Activated T-helper 2 cell treated with anti-CD3 and anti-CD28 coated beads, Interferon-gamma antibody, Interleukin-2, Interleukin-4, amounts not matched to agents 10 μg/mL and 5 μg/mL and 100 μg/mL, durations not matched to agents 14 hours and 24 hours and 36 hours (primary cell): ENCODE results near the gene NTSR1. TPM values are rescaled to one million over a fixed set of nuclear protein-coding genes. Genes with fewer than 3 reads are reported as not detected.

ENCODE experiments used
- total RNA-seq: library from RNA; stranded (reverse); gene quantifications from 2 replicates; pipeline ENCODE4 v1.2.3, GENCODE V29; 2022

Gene NTSR1
- total RNA-seq, 1 donor from 2014 or later: not detected

Other genes starting within 250 kb of the NTSR1 start
- not detected in 2 replicates for gene GATA5, start 232.8 kb upstream of the NTSR1 start, total RNA-seq
- gene SLCO4A1, start 66.3 kb upstream of the NTSR1 start, total RNA-seq: 59.2 and 61.1 TPM in 2 replicates
- 17.9 and 18.2 TPM in 2 replicates for gene MRGBP, start 87.6 kb downstream of the NTSR1 start, total RNA-seq
- 54.3 and 55.7 TPM in 2 replicates for gene OGFR, start 96.0 kb downstream of the NTSR1 start, total RNA-seq
- gene COL9A3, start 108.2 kb downstream of the NTSR1 start, total RNA-seq: 0.27 and 0.32 TPM in 2 replicates
- 5.7 and 7.1 TPM in 2 replicates for gene TCFL5, start 153.0 kb downstream of the NTSR1 start, total RNA-seq
- 57.9 and 59.8 TPM in 2 replicates for gene DIDO1, start 217.7 kb downstream of the NTSR1 start, total RNA-seq
- gene GID8, start 229.3 kb downstream of the NTSR1 start, total RNA-seq: 50.5 and 53.7 TPM in 2 replicates
- gene SLC17A9, start 243.9 kb downstream of the NTSR1 start, total RNA-seq: 20.2 and 21.4 TPM in 2 replicates